ENCODE data around the gene MYADML2.
"Not testable (repeated sequence)": the region's sequence is repeated elsewhere in the genome, so short reads cannot be mapped to it uniquely, and the experiment has no call there.

MYADML2 gene

GRCh38 chr17:81926451-81927151 lies 20.4 kb downstream of the MYADML2 start:
- FAIRE-seq: peak; percentile 82
- peak; percentile 85 for DNase-seq (ENCODE audit: low spot score)

- DNase-seq (ENCODE audit: low spot score) (no peak), FAIRE-seq (no peak)
Observed at GRCh38 chr17:81925860-81926450, 21.1 kb downstream of the MYADML2 start.

GRCh38 chr17:81924557-81925532 lies 22.2 kb downstream of the MYADML2 start:
- FAIRE-seq: no peak
- DNase-seq (ENCODE audit: low spot score): no peak

- FAIRE-seq (peak; percentile 76), DNase-seq (ENCODE audit: low spot score) (peak; percentile 90)
Observed at GRCh38 chr17:81923302-81924260, 23.5 kb downstream of the MYADML2 start.

- FAIRE-seq (no peak), DNase-seq (ENCODE audit: low spot score) (no peak)
Observed at GRCh38 chr17:81922566-81923301, 24.3 kb downstream of the MYADML2 start.

DNA sequence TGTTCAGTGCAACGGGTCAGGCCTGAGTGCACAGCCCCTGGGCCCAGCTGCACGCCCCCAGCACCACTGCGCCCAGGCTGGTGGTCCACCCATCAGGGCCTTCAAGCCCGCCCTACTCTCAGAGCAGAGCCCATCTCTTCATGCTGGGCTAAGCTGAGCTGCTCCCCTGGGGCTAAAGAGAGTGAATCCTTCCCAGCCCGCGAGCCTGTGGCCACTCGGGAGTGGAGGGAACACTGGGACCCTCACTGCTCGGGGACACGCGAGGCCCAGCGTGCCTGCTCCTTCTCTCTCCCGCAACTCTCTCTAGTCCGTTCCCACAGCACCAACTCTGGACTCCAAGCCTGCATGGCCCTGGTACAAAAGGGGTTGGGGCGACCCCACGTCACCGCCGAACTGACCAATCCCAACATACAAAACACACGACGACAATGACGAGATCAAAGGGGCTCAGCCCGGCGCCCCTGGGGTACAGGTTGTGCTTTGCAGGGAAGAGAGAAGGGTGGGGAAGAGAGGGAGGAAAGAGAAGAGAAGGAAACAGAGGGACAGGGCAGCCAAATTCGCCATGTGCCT lies 25.0 kb downstream of the MYADML2 start:
- DNase-seq (ENCODE audit: low spot score): no peak
- FAIRE-seq: no peak

GRCh38 chr17:81921537-81921862 lies 25.5 kb downstream of the MYADML2 start:
- DNase-seq (ENCODE audit: low spot score) (no peak), FAIRE-seq (no peak)

- no peak for FAIRE-seq
- DNase-seq (ENCODE audit: low spot score): no peak
Observed at GRCh38 chr17:81920612-81921536, 26.2 kb downstream of the MYADML2 start.

- no peak for DNase-seq (ENCODE audit: low spot score)
- FAIRE-seq: no peak
Observed at GRCh38 chr17:81918832-81919545, 28.0 kb downstream of the MYADML2 start.

GRCh38 chr17:81918333-81918669 lies 28.7 kb downstream of the MYADML2 start:
- not testable (repeated sequence) for DNase-seq (ENCODE audit: low spot score); FAIRE-seq

- DNase-seq (ENCODE audit: low spot score) (peak; percentile 63), FAIRE-seq (no peak)
Observed at GRCh38 chr17:81917565-81918332, 29.3 kb downstream of the MYADML2 start, which contains the start of gene SIRT7. Gene SIRT7 (minus strand): TSS chr17:81918176. CDS start chr17:81918131, 45 bp downstream.

DNA sequence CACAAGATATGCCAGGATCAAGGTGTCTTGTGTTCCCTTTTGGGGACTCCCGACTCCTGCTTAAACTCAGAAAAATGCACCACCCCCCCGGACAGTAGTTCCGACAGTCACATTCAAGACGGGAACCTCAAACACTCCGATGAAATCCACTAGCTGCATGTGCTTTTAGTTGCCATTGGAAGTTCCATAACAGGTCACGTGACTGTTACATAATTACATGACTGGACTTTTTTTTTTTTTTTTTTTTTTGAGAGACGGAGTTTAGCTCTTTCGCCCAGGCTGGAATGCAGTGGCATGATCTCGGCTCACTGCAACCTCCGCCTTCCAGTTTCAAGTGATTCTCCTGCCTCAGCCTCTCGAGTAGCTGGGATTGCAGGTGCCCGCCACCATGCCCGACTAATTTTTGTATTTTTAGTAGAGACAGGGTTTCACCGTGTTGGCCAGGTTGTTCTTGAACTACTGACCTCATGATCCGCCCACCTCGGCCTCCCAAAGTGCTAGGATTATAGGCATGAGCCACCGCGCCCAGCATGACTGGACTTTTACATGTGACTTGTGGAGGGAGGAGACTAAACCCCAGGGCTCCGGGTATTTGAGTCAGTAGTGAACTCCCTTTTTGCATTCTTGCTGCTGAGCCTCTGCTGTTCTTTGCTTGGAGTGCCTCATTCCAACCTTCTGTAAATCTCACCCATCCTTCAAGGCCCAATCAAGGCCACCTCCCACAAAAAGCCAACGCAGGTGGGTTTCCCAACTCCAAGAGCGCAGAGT lies 30.6 kb downstream of the MYADML2 start:
- DNase-seq (ENCODE audit: low spot score) (peak; percentile 87), FAIRE-seq (peak; percentile 26)

GRCh38 chr17:81915331-81915730 lies 31.7 kb downstream of the MYADML2 start:
- no peak for DNase-seq (ENCODE audit: low spot score)
- no peak for FAIRE-seq

DNA sequence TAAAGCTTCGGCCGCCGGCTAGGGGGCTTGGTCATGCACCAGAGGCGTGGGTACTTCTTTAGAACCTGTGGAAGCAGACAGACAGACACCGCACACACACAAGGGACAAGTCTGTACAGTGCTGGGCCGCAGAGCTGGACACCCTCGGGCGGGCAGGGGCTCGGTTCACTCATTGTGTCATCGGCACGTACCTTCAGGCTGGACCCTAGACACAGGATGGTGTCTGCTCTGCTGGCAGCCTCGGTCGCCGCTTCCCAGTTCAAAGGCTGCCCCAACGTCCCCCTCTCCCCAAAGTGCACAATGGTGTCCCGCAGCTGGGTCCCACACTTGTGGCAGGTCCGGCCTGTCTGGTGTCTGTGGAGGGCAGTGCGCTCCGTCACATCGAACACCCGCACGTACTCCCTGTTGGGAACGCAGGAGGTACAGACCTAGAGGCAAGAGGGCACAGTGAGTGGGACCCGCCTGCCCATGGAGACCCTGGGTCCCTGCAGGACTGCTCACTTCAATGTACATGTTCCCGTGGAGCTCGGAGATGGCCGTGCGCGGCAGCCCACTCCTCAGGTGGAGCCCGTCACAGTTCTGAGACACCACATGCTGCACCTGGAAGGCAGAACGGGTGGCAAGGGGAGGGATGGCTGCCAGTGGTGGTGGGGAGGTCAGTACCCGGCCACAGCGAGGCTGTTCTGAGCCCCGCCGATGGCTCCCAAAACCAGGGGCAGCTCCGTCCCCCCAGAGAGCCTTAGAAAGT lies 32.8 kb downstream of the MYADML2 start:
- DNase-seq (ENCODE audit: low spot score) (no peak), FAIRE-seq (no peak)

DNA sequence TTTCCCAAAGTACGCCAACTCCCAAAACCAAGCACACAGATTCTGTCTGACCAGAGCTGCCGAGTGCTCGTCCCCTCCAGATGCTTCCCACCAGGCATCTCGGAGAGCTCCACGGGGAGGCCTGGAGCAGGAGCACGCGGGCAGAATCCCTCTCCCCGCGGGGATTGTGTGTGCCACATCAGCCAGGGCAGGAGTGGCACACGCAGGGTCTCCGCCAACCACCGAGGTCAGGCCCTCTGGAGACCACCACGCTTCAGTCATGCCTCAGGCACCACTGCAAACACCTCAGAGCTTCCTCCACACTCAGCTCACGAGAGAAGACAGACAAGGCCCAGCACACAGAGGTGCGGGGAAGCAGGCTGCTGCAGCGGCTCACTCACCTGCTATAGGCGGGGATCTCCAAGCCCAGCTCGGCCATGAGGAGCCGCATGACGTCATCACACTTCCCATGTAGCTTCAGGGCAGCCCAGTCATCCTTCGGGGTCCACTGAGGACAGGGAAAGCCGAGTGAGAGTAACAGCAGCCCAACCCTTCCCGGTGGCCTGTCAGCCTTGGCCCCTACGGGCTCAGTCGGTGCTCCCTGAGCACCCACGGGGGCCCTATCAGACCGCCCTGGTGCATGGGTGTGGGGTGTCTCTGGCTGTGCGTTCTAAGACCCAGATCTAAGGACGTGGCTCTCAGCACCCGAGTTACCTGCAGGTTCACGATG lies 33.5 kb downstream of the MYADML2 start:
- no peak for FAIRE-seq
- DNase-seq (ENCODE audit: low spot score): no peak

Data from RCC 7860 (cell line).